GM18508 (cell line): ENCODE results near the gene RASGRF1.

ENCODE experiments used
- ATAC-seq: cut with Tn5 transposase; IDR thresholded peaks from one replicate; pipeline ENCODE4 v1.9.1; 2021; ENCODE audit warnings: moderate number of reproducible peaks; ENCODE audit not compliant: insufficient read depth, unreplicated experiment

The RASGRF1 gene

GRCh38 chr15:78977091-78977571 is 113.4 kb downstream of the RASGRF1 start:
- ATAC-seq, result no peak

- no peak for ATAC-seq
Observed at GRCh38 chr15:78976691-78977090, 113.9 kb downstream of the RASGRF1 start.

- ATAC-seq, result no peak
Observed at GRCh38 chr15:78974272-78974918, 116.2 kb downstream of the RASGRF1 start.

- no peak for ATAC-seq
Observed at GRCh38 chr15:78969687-78970349, 120.8 kb downstream of the RASGRF1 start.

DNA sequence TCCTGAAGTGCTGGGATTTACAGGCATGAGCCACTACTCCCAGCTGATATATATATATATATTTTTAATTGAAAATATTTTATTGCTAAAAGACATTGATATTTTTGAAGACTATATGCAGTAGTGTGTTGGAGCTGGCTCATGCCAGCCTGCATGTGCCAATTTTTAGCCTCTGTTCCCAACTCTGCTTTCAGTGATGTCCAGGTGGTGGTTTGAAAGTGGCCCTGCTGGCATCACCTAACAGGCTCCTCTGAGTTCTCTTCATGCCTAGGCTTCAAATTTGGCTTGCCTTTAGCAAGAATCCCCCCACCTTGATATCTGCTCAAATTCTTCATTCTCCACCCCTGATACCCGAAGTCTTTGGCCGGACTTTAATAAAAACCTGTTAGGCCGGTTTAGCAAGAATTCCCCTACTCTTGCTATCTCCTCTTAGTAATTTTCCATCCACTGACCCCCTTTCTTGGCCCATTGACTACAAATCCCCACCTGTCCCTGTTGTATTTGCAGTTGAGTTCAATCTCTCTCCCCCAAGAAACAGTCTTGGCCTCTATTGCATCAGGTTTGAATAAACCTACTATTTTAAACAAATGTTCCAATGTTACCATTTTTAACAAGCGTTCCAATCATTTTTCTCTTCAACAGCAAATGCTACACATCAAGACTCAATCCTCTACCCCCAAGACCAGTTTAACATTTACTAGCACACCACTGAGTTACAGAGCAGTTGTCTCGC is 121.9 kb downstream of the RASGRF1 start:
- ATAC-seq, result no peak

DNA sequence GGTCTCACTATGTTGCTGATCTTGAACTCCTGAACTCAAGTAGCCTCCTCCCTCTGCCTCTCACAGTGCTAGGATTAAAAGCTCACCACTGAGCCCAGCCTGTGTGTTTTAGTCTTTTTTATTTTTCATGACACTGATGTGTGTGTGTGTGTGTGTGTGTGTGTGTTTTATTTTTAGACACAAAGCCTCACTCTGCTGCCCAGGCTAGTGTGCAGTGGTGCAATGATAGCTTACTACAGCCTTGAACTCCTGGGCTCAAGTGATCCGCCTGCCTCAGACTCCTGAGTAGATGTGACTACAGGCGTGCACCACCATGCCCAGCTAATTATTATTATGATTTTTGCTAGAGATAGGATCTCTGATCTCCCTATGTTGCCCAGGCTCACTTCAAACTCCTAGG is 122.5 kb downstream of the RASGRF1 start:
- no peak for ATAC-seq

DNA sequence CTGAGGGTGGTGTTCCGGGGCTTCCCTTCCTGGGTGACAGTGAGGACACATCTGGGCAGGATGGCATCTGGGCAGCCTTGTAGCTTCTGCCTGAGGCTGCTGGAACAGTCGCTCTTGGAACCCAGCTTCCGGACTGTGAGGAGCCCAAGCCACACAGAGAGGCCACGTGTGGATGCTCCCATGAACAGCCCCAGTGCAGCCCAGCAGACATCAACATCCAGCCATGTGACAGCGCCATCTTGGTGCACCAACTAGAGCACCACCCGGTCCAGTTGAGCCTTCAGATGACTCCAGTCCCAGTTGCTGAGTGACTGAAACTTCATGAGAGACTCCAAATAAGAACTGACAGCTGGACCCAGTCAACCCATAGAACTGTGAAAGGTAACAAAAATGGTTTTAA is 130.3 kb downstream of the RASGRF1 start:
- ATAC-seq, result no peak

- no peak for ATAC-seq
Observed at GRCh38 chr15:78959360-78959759, 131.2 kb downstream of the RASGRF1 start.

DNA sequence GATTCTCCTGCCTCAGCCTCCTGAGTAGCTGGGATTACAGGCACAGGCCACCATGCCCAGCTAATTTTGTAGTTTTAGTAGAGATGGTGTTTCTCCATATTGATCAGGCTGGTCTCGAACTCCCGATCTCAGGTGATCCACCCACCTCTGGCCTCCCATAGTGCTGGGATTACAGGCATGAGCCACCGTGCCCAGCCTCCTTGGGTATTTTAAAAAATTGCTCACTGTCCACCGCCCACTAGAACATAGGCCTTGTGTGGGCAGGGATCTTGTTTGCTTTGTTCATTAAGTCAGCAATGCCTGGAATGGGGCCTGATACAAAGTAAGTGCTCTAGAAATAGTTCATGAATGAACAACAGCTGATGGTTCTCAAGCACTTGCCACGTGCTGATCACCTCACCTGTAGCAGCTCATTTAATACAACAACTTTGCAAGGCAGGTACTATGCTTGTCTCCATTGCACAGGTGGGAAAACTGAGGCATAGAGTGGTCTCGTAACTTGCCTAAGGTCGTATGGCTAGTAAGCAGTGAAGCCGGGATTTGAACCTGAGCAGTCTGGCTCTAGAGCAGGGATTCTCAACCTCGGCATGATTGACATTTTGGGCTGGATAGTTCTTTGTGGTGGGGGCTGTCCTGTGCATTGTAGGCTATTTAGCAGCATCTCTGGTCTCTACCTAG is 133.0 kb downstream of the RASGRF1 start:
- ATAC-seq, result no peak

- ATAC-seq, result no peak
Observed at GRCh38 chr15:78956937-78957336, 133.6 kb downstream of the RASGRF1 start.

GRCh38 chr15:78955355-78955754 is 135.2 kb downstream of the RASGRF1 start:
- no peak for ATAC-seq

DNA sequence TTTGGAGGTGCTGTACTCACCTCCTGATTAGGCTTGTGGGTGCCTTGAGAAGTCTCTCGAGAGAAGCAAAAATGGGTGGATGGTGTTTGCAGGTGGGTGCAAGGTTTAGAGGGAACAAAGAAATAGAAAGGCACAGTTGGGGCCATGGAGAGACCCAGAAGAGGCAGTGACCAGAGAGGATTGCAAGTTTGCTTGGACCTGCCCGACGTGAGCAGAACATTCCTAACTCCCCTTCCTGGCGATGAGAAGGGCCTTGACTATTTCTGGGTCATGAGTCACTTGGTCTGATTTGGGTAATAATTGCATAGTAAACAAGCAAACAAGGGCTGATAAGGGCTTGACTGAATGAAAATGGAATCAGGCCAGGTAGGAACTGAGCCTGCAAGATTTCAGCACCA is 138.7 kb downstream of the RASGRF1 start:
- no peak for ATAC-seq

GRCh38 chr15:78950902-78951840 is 139.4 kb downstream of the RASGRF1 start:
- ATAC-seq, result no peak

GRCh38 chr15:78950343-78950742 is 140.2 kb downstream of the RASGRF1 start:
- no peak for ATAC-seq

GRCh38 chr15:78949461-78949860 is 141.1 kb downstream of the RASGRF1 start:
- no peak for ATAC-seq

GRCh38 chr15:78947506-78947905 is 143.1 kb downstream of the RASGRF1 start:
- no peak for ATAC-seq

- no peak for ATAC-seq
Observed at GRCh38 chr15:78946493-78946892, 144.1 kb downstream of the RASGRF1 start.

DNA sequence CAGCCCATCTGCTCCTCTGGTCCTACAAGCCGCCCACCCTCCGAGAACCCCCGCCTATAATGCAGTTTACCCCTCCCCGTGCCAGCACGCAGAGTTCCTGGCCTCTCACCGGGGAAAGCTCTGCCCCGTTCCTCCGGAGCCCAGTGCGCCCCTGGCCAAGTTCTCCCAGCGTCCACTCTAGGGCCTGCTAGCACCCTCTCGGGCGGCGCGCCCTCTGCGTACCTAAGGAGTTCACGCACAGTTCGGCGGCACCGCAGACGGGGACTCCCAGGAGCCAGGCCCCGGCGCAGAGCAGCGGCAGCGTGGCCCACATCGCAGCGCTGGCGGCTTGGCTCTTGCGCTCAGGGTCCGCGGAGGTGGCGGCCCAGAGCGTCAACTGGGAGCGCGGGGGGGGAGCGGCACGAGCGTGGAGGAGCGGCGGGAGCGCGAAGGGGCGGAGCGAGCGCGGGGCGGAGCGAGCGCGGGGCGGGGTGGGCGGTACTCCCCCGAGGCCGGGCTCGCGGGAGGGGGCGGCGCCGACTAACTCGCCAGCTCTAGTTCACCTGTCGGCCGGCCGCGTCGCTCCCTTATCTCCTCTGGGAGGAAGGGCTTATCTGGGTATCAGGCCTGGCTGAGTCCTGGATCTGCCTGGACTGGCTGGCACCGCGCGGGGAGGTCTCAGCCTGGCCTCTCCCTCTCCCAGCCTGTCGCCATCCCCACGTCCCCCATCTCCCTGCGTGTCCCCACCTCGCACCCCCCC is 145.7 kb downstream of the RASGRF1 start, which contains the start of gene CTSH:
Gene CTSH, minus strand, starts transcription at position 378 of the 739 bp plus-strand sequence. Its CDS starts 65 bp downstream, at position 313.
- ATAC-seq, result no peak

GRCh38 chr15:78944202-78944625 is 146.4 kb downstream of the RASGRF1 start:
- no peak for ATAC-seq
